GM21576 (cell line): ENCODE results near the gene ZNF366.
A peak's percentile ranks its signal among the peaks of the same experiment; 100 is the strongest.

Source experiments
- ATAC-seq: cut with Tn5 transposase; IDR thresholded peaks from one replicate; pipeline ENCODE4 v1.9.1; 2021; ENCODE audit warnings: mild to moderate bottlenecking, moderate library complexity; ENCODE audit not compliant: unreplicated experiment

The ZNF366 gene

GRCh38 chr5:72507231-72507906 lies at the start of gene ZNF366:
Gene ZNF366, minus strand, starts transcription at chr5:72507410. Its CDS starts 45,914 bp downstream, at chr5:72461496.
- ATAC-seq = no peak

- ATAC-seq = peak; percentile 86
Measured at GRCh38 chr5:72556351-72557166, 49.3 kb upstream of the ZNF366 start.

- no peak for ATAC-seq
Measured at GRCh38 chr5:72555871-72556270, 48.7 kb upstream of the ZNF366 start.

GRCh38 chr5:72554897-72555296 lies 47.7 kb upstream of the ZNF366 start:
- no peak for ATAC-seq

- ATAC-seq = no peak
Measured at GRCh38 chr5:72552041-72552557, 44.9 kb upstream of the ZNF366 start.

- no peak for ATAC-seq
Measured at GRCh38 chr5:72550595-72550994, 43.4 kb upstream of the ZNF366 start.

- ATAC-seq = no peak
Measured at GRCh38 chr5:72543811-72544210, 36.6 kb upstream of the ZNF366 start.

- ATAC-seq = no peak
Measured at GRCh38 chr5:72543365-72543764, 36.2 kb upstream of the ZNF366 start.

- no peak for ATAC-seq
Measured at GRCh38 chr5:72542695-72543094, 35.5 kb upstream of the ZNF366 start.

GRCh38 chr5:72541501-72542225 lies 34.5 kb upstream of the ZNF366 start:
- no peak for ATAC-seq

- no peak for ATAC-seq
Measured at GRCh38 chr5:72540759-72541438, 33.7 kb upstream of the ZNF366 start.

GRCh38 chr5:72539726-72540125 lies 32.5 kb upstream of the ZNF366 start:
- no peak for ATAC-seq

- ATAC-seq = no peak
Measured at GRCh38 chr5:72539038-72539437, 31.8 kb upstream of the ZNF366 start.

- no peak for ATAC-seq
Measured at GRCh38 chr5:72537166-72537565, 30.0 kb upstream of the ZNF366 start.

GRCh38 chr5:72531496-72532190 lies 24.4 kb upstream of the ZNF366 start:
- ATAC-seq = no peak

- ATAC-seq = no peak
Measured at GRCh38 chr5:72530196-72530595, 23.0 kb upstream of the ZNF366 start.

- no peak for ATAC-seq
Measured at GRCh38 chr5:72529383-72529782, 22.2 kb upstream of the ZNF366 start.

- ATAC-seq = no peak
Measured at GRCh38 chr5:72525816-72526215, 18.6 kb upstream of the ZNF366 start.

GRCh38 chr5:72523960-72524582 lies 16.9 kb upstream of the ZNF366 start:
- ATAC-seq = peak; percentile 56

GRCh38 chr5:72522607-72523006 lies 15.4 kb upstream of the ZNF366 start:
- ATAC-seq = no peak
